ENCODE data around the gene PARD6A. TPM values are rescaled to one million over a fixed set of nuclear protein-coding genes. Genes with fewer than 3 reads are reported as not detected.

The PARD6A gene
- total and polyA plus RNA-seq, 2 of the 13 experiments (the other 11 are each of a cell fraction or from before 2014, with no cell fraction given): 3.5 to 4.3 TPM

DNA sequence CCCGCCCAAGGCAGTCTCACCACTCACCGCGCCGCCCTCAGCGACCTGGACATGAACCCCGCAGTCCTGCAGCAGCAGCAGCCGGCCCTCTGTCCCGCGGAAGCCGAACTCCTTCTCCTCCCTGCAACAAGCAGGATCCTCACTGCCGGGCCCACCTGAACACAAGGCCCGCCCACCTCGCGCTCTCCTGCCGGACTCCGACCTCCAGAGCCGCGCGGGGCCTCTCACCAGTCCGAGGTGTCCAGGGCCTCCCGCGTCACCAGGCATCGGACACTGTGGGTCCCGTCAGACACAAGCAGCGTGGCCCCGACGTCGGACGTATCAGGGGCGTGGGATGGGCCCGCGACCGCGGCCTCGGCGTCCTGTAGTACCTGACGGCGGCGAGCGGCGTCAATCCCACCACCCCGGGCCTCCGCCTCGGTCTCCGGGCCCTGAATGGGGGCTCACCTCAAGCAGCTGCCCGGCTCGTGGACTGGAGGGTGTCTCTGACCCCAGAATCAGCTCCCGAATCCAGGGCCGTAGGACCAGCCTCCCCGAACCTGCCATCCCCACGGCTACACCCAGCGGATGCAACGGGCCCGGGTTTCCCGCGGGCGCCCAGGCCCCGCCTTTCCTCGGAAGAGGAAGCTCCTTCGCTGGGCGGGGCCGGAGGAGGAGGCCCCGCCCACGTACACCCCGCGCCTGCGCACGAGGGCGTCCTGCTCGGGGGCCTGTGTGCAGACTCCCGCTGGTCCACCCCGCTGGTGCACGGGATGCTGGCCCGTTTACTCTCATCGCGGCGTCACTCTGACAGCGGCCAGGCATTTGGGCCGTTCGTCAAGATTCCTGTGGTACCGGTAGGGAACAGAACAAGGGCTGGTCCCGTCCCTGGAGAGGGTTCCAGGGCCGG lies 841 bp upstream of the PARD6A start, which contains the start of gene ACD (continued):
- TF ChIP-seq ZEB1 (IDR thresholded peaks at IDR 0.05; ENCODE audit: insufficient replicate concordance, low read depth) (peak; percentile 45), SYNCRIP (IDR thresholded peaks at IDR 0.05; ENCODE audit: insufficient read depth, low read depth, low read length) (no peak), DNMT3B (CRISPR knock-in tag; conservative IDR thresholded peaks at IDR 0.05) (peak; percentile 66; the same call in 1 of the 2 replicates), ZNF24 (IDR thresholded peaks at IDR 0.05) (no peak), MTF2 (CRISPR knock-in tag; IDR thresholded peaks at IDR 0.05; ENCODE audit: borderline replicate concordance) (0 out of 2 replicates have a peak, but pooled peaks have one; percentile 21), TRAFD1 (CRISPR knock-in tag; IDR thresholded peaks at IDR 0.05; ENCODE audit: borderline replicate concordance) (peak; percentile 57; the same call in 1 of the 2 replicates), WIZ (CRISPR knock-in tag; IDR thresholded peaks at IDR 0.05) (no peak), ZNF33B (CRISPR knock-in tag; IDR thresholded peaks at IDR 0.05) (no peak; the same call in none of the 2 replicates), ZNF234 (CRISPR knock-in tag; conservative IDR thresholded peaks at IDR 0.05) (no peak), SIN3B (IDR thresholded peaks at IDR 0.05; ENCODE audit: low read length) (peak; percentile 51; the same call in 1 of the 2 replicates), SMARCC2 (IDR thresholded peaks at IDR 0.05) (no peak), TEF (CRISPR knock-in tag; IDR thresholded peaks at IDR 0.05) (no peak; the same call in none of the 2 replicates), XBP1 (CRISPR knock-in tag; IDR thresholded peaks at IDR 0.05) (no peak), ZNF713 (CRISPR knock-in tag; IDR thresholded peaks at IDR 0.05) (no peak; the same call in 1 of the 2 replicates), ZBTB42 (CRISPR knock-in tag; IDR thresholded peaks at IDR 0.05) (peak; percentile 21), MZF1 (CRISPR knock-in tag; IDR thresholded peaks at IDR 0.05; ENCODE audit: borderline replicate concordance) (peak; percentile 89; the same call in 1 of the 2 replicates)
- TF ChIP-seq, protein P1, sequence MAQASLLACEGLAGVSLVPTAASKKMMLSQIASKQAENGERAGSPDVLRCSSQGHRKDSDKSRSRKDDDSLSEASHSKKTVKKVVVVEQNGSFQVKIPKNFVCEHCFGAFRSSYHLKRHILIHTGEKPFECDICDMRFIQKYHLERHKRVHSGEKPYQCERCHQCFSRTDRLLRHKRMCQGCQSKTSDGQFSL (CRISPR knock-in tag; IDR thresholded peaks at IDR 0.05): peak; percentile 61; the same call in 1 of the 2 replicates
- TF ChIP-seq, protein P2, sequence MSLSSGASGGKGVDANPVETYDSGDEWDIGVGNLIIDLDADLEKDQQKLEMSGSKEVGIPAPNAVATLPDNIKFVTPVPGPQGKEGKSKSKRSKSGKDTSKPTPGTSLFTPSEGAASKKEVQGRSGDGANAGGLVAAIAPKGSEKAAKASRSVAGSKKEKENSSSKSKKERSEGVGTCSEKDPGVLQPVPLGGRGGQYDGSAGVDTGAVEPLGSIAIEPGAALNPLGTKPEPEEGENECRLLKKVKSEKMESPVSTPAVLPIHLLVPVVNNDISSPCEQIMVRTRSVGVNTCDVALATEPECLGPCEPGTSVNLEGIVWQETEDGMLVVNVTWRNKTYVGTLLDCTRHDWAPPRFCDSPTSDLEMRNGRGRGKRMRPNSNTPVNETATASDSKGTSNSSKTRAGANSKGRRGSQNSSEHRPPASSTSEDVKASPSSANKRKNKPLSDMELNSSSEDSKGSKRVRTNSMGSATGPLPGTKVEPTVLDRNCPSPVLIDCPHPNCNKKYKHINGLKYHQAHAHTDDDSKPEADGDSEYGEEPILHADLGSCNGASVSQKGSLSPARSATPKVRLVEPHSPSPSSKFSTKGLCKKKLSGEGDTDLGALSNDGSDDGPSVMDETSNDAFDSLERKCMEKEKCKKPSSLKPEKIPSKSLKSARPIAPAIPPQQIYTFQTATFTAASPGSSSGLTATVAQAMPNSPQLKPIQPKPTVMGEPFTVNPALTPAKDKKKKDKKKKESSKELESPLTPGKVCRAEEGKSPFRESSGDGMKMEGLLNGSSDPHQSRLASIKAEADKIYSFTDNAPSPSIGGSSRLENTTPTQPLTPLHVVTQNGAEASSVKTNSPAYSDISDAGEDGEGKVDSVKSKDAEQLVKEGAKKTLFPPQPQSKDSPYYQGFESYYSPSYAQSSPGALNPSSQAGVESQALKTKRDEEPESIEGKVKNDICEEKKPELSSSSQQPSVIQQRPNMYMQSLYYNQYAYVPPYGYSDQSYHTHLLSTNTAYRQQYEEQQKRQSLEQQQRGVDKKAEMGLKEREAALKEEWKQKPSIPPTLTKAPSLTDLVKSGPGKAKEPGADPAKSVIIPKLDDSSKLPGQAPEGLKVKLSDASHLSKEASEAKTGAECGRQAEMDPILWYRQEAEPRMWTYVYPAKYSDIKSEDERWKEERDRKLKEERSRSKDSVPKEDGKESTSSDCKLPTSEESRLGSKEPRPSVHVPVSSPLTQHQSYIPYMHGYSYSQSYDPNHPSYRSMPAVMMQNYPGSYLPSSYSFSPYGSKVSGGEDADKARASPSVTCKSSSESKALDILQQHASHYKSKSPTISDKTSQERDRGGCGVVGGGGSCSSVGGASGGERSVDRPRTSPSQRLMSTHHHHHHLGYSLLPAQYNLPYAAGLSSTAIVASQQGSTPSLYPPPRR (CRISPR knock-in tag; IDR thresholded peaks at IDR 0.05; ENCODE audit: borderline replicate concordance): peak; percentile 66
- TF ChIP-seq, protein P3, sequence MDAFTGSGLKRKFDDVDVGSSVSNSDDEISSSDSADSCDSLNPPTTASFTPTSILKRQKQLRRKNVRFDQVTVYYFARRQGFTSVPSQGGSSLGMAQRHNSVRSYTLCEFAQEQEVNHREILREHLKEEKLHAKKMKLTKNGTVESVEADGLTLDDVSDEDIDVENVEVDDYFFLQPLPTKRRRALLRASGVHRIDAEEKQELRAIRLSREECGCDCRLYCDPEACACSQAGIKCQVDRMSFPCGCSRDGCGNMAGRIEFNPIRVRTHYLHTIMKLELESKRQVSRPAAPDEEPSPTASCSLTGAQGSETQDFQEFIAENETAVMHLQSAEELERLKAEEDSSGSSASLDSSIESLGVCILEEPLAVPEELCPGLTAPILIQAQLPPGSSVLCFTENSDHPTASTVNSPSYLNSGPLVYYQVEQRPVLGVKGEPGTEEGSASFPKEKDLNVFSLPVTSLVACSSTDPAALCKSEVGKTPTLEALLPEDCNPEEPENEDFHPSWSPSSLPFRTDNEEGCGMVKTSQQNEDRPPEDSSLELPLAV (CRISPR knock-in tag; conservative IDR thresholded peaks at IDR 0.05; ENCODE audit: low read depth): no peak

Data from HepG2 (cell line).